NCI-H2227 (cell line): ENCODE data around the gene CPA4.
"Not testable (repeated sequence)": the region's sequence is repeated elsewhere in the genome, so short reads cannot be mapped to it uniquely, and the experiment has no call there.

Source experiments
- DNase-seq: peaks from one replicate; lab custom pipeline; 2025; ENCODE audit not compliant: unreplicated experiment; lab: John Stamatoyannopoulos, UW

Gene CPA4

GRCh38 chr7:130301501-130302020, 8.6 kb downstream of the CPA4 start:
- DNase-seq, result no peak

GRCh38 chr7:130302649-130303048, 9.7 kb downstream of the CPA4 start:
- no peak for DNase-seq

- DNase-seq, result no peak
Observed at GRCh38 chr7:130303127-130303526, 10.2 kb downstream of the CPA4 start.

GRCh38 chr7:130303551-130303950, 10.6 kb downstream of the CPA4 start:
- no peak for DNase-seq

GRCh38 chr7:130303982-130304381, 11.0 kb downstream of the CPA4 start:
- no peak for DNase-seq

- no peak for DNase-seq
Observed at GRCh38 chr7:130304878-130305277, 11.9 kb downstream of the CPA4 start.

DNA sequence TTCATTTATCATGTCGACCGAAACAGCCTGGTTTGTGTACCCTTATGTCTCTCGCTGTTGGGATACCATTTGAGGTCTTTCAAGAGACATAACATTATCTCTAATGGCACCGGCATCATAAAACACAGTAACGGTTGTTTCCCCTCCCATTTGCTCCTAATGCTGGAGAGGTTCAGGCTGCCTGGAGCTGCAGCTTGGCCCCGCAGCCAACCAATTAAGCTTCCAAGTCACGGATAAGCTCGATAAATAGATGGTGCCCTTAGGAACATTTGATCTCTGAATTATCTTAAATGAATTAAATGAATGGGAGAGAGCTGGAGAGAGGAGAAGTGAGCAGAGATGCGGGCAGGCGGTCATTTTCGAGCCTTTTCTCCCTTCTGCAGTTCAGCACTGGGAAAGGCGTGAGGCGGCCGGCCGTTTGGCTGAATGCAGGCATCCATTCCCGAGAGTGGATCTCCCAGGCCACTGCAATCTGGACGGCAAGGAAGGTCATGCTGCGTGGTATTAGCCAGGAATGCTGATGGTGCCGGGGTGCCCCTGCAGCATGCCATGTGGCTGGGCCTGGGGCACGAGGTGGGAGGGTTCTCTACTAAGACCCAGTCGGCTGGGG, 12.6 kb downstream of the CPA4 start:
- DNase-seq, result peak; percentile 92

DNA sequence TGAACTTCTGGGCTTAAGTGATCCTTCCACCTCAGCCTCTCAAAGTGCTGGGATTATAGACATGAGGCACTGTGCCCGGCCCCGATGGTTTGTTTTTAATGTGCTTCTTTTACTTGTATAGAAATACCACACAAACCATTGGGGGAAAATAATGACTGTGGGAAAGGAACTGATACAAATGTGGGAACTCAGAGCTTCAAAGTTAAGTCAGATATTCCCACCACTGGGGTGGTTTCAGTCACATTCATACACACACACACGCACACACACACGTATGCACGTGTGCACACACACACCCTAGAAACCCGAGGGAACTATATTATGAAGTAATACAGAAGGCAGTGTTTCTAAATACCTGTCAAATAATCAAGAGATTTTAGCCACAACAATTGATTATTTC, 17.0 kb downstream of the CPA4 start:
- no peak for DNase-seq

- no peak for DNase-seq
Observed at GRCh38 chr7:130314305-130314704, 21.3 kb downstream of the CPA4 start.

DNA sequence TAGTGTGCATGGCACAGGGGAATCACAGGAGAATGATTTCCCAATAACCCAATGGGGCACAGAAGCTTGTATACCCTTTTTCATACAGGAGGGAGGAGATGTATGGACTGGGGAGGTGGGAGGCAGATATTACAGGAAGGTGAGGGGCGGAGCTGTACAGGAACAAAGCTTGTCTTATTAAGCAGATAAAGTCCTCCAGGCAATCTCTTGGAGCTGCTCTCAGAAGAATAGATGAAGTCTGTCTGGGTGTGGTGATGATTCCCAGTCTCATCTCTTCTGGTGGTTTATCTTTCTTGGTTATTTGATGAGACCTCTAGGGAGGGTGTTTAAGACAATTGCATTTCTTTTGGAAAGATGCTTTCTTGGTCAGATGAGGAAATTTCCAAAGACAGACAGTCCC, 26.6 kb downstream of the CPA4 start:
- no peak for DNase-seq

DNA sequence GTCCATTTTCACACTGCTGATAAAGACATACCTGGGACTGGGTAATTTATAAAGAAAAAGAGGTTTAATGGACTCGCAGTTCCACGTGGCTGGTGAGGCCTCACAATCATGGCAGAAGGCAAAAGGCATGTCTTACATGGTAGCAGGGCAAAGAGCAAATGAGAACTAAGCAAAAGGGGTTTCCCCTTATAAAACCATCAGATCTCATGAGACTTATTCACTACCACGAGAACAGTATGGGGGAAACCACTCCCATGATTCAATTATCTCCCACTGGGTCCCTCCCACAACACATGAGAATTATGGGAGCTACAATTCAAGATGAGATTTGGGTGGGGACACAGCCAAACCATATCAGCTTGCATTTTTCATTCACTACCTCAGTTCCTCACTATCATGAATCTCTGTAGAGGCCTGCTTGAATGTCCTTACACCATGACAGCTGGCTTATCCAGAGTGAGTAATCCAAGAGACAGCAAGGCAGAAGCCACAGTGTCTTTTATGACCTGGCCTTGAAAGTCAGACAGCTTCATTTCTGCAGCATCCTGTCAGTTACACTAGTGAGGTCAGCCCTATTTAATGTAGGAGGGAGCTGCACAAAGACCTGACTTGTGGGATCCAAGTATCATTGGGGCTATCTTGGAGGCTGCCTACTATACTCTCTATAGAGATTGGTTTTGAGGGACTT, 28.7 kb downstream of the CPA4 start:
- DNase-seq, result not testable (repeated sequence)

GRCh38 chr7:130322615-130323014, 29.7 kb downstream of the CPA4 start:
- DNase-seq, result no peak

DNA sequence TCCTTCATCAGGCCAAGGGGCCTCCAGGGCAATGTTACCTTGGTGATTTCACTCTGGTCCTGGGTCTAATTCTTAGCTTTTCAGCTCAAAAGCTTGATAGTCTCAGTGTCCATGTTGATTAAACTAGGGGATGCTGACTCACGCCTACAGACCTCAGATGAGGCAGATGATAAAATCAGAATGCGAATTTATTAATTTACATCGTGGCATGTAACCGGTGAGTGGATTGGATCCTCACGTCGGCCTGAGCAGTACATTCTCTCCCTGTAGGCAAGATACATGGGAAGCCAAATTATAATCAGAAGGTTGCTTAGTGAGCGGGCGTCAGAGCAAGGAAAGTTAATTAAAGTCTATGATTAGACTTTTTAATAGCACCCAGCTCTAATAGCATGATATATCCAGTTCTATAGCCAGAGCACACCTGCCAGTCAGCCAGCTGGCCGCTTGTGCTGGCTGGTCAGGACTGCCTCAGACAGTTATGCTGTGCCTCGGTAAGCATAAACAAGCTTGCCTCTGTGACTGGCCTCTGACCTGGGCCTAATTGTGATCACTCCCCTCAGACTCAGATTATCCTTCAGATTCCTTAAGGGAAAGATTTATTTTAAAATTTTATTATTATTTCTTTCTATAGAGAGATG, 31.5 kb downstream of the CPA4 start:
- DNase-seq, result no peak

DNA sequence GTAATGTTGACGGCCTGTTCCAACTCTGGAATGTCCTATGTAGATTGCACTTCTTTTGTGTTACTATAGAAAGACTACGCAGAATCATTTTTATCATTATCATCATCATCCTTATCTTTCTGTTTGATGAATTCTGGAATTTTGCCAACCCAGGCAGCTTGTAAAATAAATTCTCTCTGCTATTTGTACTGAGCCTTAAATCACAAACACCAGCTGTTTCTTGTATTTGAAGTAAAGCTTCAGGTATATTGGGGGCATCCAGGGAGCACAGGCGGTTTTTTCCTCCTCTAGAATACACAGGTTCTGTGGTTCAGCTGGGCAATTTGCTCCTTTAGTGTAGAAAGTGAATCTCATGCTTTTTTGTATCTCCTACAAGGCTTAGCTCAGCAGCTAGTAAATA, 36.7 kb downstream of the CPA4 start:
- DNase-seq, result peak; percentile 25

DNA sequence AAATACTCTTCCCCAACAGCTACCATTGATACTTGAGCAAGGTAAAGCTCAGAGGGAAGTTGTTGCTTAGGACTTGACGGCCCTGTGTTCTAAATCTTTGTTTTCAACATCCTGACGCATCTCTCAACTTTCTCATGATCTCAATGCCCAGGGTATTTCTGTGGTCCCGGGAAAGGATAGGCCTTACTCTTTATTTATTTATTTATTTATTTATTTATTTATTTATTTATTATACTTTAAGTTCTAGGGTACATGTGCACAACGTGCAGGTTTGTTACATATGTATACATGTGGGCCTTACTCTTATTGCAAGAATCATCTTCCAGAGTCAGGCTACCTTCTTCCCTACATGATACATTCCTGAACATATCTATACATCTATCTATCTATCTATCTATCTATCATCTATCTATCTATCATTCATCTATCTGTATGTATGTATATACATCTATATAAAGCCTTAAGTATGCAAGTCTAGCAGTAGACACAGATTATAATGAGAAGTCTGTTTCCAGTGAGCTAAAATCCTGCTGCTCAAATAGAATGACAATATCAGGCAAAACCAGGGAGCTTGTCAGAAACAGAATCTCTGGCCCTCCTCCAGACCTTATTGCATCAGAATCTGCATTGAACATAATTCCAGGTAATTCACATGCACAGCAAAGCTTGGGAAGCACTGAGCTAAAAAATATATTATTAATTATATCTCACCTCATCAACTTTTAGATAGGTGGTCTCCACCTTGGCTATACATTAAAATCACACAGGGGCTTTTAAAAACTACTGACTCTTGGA, 39.5 kb downstream of the CPA4 start:
- no peak for DNase-seq

GRCh38 chr7:130333832-130334231, 40.9 kb downstream of the CPA4 start:
- DNase-seq, result no peak

DNA sequence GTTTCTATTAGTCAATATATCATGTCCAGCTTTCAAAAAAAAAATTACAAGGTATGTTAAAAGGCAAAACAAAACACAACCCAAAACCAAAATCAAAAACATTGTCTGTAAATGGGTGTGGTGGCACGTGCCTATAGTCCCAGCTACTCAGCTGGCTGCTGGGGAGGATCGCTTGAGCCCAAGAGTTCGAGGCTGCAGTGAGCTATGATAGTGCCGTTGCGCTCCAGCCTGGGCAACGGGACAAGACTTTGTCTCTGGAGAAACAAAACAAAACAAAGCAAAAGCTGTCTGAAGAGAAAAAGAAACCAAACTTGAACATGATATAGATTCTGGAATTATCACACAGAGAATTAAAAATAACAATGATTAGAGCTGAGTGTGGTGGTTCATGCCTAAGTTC, 41.3 kb downstream of the CPA4 start:
- no peak for DNase-seq

DNA sequence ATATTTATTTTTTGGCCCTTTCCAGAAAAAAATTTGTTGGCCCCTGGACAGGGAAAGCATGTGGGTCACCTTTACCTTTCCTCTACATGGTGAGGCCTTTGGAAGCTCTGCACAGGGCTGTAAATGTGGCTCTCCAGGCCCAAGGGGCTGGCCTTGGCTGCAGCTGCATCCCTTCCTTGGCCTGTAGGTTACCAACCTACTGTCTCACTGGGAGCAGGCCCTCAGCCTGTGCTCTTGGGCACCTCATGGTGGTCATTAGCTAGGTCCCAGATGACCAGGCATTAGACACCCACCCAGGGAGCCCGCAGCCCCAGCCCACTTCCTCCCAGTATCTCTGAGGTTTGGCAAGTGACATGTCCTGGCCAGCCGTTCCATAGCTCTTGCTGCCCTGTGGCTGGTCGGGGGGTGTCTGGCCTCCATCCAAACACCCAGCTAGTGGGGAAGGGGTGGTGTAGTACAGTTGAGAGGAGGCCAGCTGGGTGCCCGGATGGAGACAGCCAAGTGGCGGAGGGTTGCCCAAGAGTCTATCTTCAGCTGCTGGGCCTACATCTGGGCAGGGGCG, 44.5 kb downstream of the CPA4 start:
- no peak for DNase-seq

GRCh38 chr7:130338233-130338632, 45.3 kb downstream of the CPA4 start:
- DNase-seq, result no peak

DNA sequence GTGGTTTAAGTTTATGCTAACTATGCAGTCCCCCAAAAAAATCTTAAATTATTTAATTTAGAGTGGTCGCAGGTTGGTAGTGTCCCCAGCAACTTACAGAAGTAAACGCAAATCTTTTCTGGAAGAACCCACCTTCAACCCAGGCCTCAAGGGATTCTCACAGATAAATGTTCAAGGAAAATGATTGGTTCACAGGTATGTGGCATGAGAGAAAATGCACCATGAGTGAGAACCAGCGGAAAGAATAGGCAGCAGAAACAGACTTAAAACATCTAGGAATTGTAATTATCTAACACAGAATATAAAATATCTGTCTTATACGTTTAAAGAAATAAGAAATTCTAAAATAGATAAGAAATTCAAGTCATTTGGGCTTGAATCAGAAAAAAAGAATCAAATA, 48.9 kb downstream of the CPA4 start:
- DNase-seq, result no peak

GRCh38 chr7:130342701-130343380, 49.9 kb downstream of the CPA4 start:
- no peak for DNase-seq
